ENCODE measurements around the gene BATF3.
"Not testable (repeated sequence)": the region's sequence is repeated elsewhere in the genome, so short reads cannot be mapped to it uniquely, and the experiment has no call there.

Gene BATF3

DNA sequence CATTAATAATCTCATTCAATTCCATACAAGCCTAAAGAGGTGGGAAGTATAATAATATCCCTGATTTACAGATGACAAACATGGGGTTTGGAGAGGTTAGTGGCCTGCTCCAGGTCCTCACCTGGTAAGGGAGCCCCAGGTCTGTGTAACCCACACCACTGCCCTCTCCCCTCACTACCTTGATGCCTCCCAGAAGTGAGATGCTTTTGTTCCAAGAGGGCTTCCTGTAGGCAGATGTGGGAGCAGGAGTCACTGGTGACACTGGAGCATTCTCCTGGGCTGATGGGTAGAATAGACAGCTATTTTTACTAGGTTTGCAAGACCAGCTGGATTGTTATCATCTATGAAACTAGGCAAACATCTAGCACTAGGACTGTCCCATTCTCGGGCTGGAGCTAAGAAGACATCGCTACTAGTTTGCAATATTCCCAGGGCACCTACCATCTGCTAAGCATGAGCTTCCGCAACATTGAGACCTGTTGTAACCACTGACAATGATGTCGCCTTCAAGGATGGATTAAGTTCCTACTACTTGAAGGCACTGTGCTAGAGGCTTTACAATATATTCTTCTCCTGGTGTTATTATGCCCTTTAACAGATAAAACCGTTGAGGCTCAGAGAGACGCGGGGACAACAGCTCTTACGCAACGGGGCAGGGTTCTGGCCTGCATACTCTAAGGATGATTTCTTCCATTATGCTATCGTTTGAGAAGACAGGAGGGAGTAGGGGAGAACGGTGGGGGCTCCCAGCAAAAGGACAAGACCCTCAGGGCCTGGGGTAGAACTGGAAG is 35.0 kb downstream of the BATF3 start:
- DNase-seq (ENCODE audit: low read depth in 1 of 2, low spot score in 1 of 2) = no peak
- TF ChIP-seq JUND (IDR thresholded peaks at IDR 0.05; ENCODE audit: low read depth) = no peak
- in situ Hi-C loops (cut with HindIII; ENCODE audit: low pct_unique_long_range_greater_than_20kb, low sequenced_read_pairs) = no loop called here

DNA sequence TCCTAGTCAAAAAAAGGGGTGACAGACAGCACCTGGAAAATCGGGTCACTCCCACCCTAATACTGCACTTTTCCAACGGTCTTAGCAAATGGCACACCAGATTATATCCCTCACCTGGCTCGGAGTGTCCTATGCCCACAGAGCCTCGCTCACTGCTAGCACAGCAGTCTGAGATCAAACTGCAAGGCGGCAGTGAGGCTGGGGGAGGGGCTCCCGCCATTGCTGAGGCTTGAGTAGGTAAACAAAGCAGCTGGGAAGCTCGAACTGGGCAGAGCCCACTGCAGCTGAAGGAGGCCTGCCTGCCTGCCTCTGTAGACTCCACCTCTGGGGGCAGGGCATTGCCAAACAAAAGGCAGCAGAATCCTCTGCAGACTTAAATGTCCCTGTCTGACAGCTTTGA is 41.4 kb downstream of the BATF3 start:
- in situ Hi-C loops (cut with HindIII; ENCODE audit: low pct_unique_long_range_greater_than_20kb, low sequenced_read_pairs); DNase-seq (ENCODE audit: low read depth in 1 of 2, low spot score in 1 of 2): not testable (repeated sequence)

DNA sequence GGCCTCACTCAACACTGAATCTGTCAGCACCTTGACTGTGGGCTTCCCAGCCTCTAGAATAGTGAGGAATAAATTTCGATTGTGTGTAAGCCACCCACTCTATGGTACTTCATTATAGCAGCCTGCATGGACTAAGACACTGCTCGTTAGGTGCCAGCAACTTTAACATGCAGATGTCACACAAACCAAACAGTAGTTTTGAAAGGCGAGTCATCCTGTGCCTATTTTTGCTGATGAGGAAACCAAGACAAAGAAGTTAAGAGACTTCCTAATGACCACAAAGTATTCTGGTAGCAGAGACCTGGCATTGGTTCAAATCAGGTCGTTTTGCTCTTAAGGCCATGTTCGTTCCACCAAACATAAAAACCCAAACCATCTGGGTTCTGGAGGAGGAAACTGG is 42.9 kb downstream of the BATF3 start:
- in situ Hi-C loops (cut with HindIII; ENCODE audit: low pct_unique_long_range_greater_than_20kb, low sequenced_read_pairs) = no loop called here
- TF ChIP-seq JUND (IDR thresholded peaks at IDR 0.05; ENCODE audit: low read depth) = no peak
- DNase-seq (ENCODE audit: low read depth in 1 of 2, low spot score in 1 of 2) = no peak

DNA sequence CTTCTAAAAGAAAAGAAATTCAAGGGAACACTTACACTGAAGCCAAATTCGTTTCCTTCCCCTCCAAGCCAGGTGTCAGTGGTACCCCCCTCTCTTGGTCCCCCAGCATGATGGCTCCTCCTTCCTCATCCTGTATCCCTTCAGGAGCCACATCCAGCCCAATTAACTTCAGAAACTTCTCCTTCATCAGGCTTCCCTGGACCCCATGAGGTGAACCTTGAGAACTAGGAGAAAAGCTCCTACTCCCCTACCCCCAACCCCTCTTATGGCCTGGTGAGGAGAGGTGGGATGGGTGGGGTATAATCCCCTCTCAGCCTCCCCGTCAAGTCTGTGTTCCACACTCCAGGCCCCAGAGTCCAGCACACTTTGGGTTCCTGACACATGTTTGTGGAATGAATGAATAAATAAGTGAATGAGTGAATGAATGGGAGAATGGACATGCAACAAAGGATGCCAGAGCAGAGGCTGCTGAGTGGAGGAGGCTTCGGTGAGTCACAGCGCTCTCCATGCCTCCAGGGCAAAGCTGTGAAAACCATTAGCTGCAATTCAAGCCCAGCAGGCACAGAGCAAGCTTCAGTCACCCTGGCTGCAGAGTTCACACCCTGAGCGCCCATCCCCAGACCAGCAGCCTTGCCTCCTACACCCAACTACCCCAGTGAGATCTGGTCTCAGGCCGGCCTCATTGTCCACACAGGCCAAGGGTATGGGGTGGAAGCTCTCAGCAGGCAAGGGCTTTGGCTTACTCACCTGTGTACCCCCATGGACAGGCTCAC is 43.8 kb downstream of the BATF3 start:
- peak in 1 of 2 experiments; percentile 51 for DNase-seq (ENCODE audit: low read depth in 1 of 2, low spot score in 1 of 2)
- no peak for TF ChIP-seq JUND (IDR thresholded peaks at IDR 0.05; ENCODE audit: low read depth)
- in situ Hi-C loops (cut with HindIII; ENCODE audit: low pct_unique_long_range_greater_than_20kb, low sequenced_read_pairs) = no loop called here

DNA sequence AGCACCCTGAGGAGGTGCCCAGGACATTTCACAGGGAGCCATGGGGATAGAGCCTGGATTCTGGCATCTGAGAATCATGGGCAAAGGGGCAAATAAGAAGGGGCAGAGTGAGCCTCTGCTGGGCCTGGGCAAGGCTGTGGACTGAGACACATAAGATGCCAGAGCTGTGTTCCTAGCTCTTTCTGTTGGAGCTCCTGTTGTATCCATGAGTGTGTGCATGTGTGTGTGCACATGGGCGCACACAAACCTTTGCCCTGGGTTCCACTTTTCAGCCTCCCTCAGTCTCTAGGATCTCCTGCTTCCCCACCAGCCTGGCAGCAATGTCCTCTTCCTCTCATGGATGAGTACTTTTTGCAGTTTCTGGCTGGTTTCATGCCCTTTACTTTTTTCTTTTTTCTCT is 47.0 kb downstream of the BATF3 start:
- no peak for TF ChIP-seq JUND (IDR thresholded peaks at IDR 0.05; ENCODE audit: low read depth)
- in situ Hi-C loops (cut with HindIII; ENCODE audit: low pct_unique_long_range_greater_than_20kb, low sequenced_read_pairs) = no loop called here
- no peak for DNase-seq (ENCODE audit: low read depth in 1 of 2, low spot score in 1 of 2)

DNA sequence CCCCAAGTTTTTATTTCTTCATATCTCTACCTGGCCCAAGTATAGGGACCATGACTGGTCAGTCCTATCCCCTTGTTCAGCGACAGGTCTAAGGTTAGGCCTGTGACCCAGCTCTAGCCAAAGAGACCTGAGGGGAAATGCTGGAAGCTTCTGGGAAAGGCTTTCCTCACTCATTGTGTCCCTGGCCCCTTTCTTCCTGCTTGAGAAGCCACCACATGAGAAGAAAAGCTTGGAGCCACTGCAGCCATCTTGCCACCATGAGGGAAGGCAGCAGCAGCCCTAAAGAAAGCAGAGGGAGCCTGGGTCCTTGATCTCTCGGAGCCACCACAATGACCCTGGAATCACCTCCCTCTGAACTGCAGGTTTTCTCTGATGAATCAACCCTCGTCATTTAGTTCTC is 47.7 kb downstream of the BATF3 start:
- in situ Hi-C loops (cut with HindIII; ENCODE audit: low pct_unique_long_range_greater_than_20kb, low sequenced_read_pairs) = no loop called here
- no peak for TF ChIP-seq JUND (IDR thresholded peaks at IDR 0.05; ENCODE audit: low read depth)
- DNase-seq (ENCODE audit: low read depth in 1 of 2, low spot score in 1 of 2) = no peak

DNA sequence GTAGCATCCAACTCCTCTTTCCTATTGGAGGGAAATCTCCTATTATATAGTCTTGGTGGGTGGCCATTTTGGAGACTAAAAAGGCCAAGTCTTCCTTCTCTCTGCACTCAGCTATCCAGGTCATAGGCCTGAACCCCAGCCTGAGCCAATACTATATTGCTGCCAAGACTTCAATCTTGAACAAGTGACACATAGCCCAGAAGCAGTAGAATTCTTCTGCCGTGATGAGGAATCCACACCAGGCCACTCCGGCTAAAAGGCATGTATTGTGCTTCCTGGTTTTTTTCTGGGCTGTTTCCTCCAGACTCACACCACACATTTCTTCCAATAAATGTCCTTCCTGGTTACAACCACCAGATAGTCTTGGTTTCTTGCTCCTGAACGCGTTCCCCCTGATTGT is 48.1 kb downstream of the BATF3 start:
- TF ChIP-seq JUND (IDR thresholded peaks at IDR 0.05; ENCODE audit: low read depth) = no peak
- in situ Hi-C loops (cut with HindIII; ENCODE audit: low pct_unique_long_range_greater_than_20kb, low sequenced_read_pairs) = no loop called here
- no peak for DNase-seq (ENCODE audit: low read depth in 1 of 2, low spot score in 1 of 2)

DNA sequence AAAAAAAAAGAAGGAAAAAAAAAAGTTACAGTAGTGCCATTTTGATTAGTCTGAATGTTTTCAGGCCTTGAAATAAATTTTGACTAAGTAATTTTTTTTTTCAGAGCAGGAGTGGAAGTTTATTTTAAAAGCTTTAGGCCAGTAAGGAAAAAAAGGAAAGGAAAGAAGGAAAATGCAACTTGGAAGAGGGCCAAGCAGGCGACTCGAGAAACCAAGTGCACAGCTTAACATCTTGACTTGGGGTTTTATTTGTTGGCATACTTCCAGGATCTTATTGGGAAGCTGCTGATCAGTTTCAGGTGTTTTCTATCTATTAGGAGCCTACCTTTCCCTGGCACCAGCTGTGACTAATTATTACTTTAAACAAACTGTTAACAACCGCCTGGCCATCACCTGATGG is 49.4 kb downstream of the BATF3 start:
- DNase-seq (ENCODE audit: low read depth in 1 of 2, low spot score in 1 of 2) = no peak
- TF ChIP-seq JUND (IDR thresholded peaks at IDR 0.05; ENCODE audit: low read depth) = no peak
- in situ Hi-C loops (cut with HindIII; ENCODE audit: low pct_unique_long_range_greater_than_20kb, low sequenced_read_pairs) = no loop called here

DNA sequence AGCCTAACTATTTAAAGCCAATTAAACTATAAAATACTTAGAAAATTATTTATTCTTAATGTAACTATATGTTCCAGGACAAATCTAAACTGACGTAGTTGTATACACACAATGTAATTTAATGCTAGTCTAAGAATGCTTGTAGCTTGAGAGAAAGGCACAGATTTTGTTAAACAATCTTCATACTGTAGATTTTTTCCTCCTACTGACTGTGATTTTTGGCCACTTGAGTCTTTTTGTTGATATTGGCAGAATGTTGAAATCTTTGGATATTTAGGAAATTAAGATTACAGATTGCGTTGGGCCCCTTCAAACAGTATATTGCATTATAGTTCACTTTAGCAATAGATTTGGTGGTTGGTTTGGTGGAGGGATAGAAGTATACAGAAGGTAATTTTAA is 50.6 kb downstream of the BATF3 start:
- DNase-seq (ENCODE audit: low read depth in 1 of 2, low spot score in 1 of 2) = no peak
- no peak for TF ChIP-seq JUND (IDR thresholded peaks at IDR 0.05; ENCODE audit: low read depth)
- in situ Hi-C loops (cut with HindIII; ENCODE audit: low pct_unique_long_range_greater_than_20kb, low sequenced_read_pairs) = no loop called here

DNA sequence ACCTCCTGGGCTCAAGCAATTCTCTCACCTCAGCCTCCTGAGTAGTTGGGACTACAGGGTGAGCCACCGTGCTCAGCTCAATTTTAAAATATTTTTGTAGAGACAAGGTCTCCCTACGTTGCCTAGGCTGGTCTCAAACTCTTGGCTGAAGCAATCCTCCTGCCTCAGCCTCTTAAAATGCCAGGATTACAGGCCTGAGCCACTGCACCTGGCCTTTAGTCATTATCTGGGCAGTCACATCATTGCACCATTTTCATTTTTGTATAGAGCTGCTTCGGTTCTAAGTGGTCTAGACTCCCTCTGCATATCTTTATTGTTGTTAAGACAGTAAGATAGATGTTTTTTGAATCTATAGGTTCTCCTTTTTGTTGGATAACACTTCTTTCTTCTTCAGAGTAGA is 51.2 kb downstream of the BATF3 start:
- DNase-seq (ENCODE audit: low read depth in 1 of 2, low spot score in 1 of 2) = no peak
- no peak for TF ChIP-seq JUND (IDR thresholded peaks at IDR 0.05; ENCODE audit: low read depth)
- in situ Hi-C loops (cut with HindIII; ENCODE audit: low pct_unique_long_range_greater_than_20kb, low sequenced_read_pairs) = no loop called here

DNA sequence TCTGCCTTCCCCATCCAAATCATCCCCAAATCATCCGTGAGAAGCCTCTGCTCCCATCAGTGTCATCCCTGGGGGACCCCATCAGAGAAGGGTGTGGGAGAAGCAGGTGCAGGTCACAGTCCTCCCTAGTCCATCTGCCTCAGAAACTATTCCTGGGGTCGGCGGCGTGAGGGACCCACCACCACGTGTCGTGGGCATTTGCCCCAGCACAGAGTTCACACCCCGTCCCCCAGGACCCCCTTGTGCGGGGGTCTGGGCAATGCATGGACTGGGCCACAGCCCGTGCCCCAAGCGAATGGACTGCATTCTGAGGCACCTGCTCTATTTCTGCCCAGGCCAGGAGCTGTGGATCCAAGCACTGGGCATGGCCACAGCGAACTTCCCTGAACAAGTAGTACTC is 52.6 kb downstream of the BATF3 start:
- DNase-seq (ENCODE audit: low read depth in 1 of 2, low spot score in 1 of 2) = no peak
- no peak for TF ChIP-seq JUND (IDR thresholded peaks at IDR 0.05; ENCODE audit: low read depth)
- in situ Hi-C loops (cut with HindIII; ENCODE audit: low pct_unique_long_range_greater_than_20kb, low sequenced_read_pairs) = no loop called here

DNA sequence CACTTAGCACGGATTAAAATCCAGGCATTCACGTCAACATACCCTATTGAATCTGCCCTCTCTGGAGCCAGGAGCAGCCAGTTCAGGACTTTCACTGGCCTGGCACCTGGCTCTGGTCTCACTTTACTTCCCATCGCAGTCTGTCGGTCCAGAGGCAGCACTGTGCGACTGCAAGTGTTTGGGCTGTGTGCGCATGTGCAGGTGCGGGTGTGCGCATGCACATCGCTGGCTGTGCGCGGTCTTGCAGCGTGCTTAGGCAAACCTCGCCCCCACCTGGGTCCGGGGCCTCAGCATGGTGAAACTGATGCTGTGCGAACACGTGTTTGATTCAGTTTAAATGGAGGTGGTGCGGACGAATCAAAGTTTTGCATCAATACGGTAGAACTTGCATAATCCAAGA is 53.1 kb downstream of the BATF3 start:
- no peak for TF ChIP-seq JUND (IDR thresholded peaks at IDR 0.05; ENCODE audit: low read depth)
- in situ Hi-C loops (cut with HindIII; ENCODE audit: low pct_unique_long_range_greater_than_20kb, low sequenced_read_pairs) = no loop called here
- no peak for DNase-seq (ENCODE audit: low read depth in 1 of 2, low spot score in 1 of 2)

Measured in T47D (cell line).